DND-41 (cell line): ENCODE results near the gene DNAAF5.

ENCODE experiments used
- CTCF ChIP-seq: IDR thresholded peaks from 2 replicates; pipeline ENCODE4 v1.5.1; 2012; ENCODE audit warnings: borderline replicate concordance, low read length, moderate library complexity, mild to moderate bottlenecking; ENCODE audit not compliant: poor library complexity, severe bottlenecking; ENCODE audit errors: extremely low read depth
- EZH2 ChIP-seq: IDR thresholded peaks from 3 replicates; pipeline ENCODE4 v1.6.1; 2012; ENCODE audit warnings: borderline replicate concordance, low read depth, mild to moderate bottlenecking, moderate library complexity, low read length, inconsistent platforms; ENCODE audit not compliant: severe bottlenecking

GRCh38 chr7:800692-801091, 74.2 kb downstream of the DNAAF5 start:
- TF ChIP-seq CTCF (no peak), EZH2 (no peak)
